GM19099 (cell line): ENCODE measurements around the gene CNTNAP2.

Source experiments
- POLR2A ChIP-seq: IDR thresholded peaks from 3 replicates; pipeline ENCODE4 v1.6.1; 2011; ENCODE audit warnings: low read depth; ENCODE audit not compliant: insufficient read length; ENCODE audit errors: extremely low read depth

CNTNAP2 gene

GRCh38 chr7:148155826-148156225 lies 2039.2 kb downstream of the CNTNAP2 start:
- no peak for TF ChIP-seq POLR2A

GRCh38 chr7:148156233-148156632 lies 2039.6 kb downstream of the CNTNAP2 start:
- no peak for TF ChIP-seq POLR2A

- no peak for TF ChIP-seq POLR2A
These were observed 2042.7 kb downstream of the CNTNAP2 start for GRCh38 chr7:148159331-148159730.

DNA sequence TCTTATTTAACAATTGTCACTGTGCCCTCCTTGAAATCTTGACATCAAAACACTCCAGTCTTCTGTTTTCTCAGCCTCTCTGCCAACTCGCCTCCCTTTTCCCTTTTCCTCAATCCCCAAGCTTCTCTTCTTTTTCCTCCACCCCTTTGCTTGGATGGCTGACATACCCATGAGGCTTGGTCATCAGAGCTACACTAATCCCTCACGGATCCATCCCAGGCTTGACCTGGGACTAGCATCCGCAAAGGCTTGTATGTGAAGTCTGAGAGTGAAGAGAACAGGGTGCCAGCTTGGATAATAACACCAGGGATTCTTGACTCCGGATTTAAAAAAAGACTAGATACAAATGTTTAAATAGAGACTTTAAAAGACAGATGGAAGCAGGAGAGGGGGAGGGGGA lies 2045.2 kb downstream of the CNTNAP2 start:
- TF ChIP-seq POLR2A: no peak

GRCh38 chr7:148162808-148163207 lies 2046.2 kb downstream of the CNTNAP2 start:
- no peak for TF ChIP-seq POLR2A

DNA sequence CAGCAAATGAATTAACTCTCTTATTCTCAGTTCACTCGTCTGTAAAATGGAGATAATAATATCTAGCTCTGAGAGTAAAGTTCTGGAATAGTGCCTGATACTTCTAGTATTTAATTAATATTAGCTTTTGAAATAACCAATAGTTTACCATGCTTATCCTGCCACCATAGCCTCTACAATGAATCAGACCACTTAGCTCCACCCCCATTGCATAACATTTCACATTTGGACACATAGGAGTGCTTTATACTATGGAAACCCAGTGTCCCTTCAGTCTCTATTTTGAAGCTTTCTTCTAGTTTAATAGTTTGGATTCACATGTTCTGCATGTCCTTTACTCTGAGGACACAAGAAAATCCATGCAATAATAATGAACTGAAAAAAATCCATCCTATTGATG lies 2046.6 kb downstream of the CNTNAP2 start:
- TF ChIP-seq POLR2A: no peak

DNA sequence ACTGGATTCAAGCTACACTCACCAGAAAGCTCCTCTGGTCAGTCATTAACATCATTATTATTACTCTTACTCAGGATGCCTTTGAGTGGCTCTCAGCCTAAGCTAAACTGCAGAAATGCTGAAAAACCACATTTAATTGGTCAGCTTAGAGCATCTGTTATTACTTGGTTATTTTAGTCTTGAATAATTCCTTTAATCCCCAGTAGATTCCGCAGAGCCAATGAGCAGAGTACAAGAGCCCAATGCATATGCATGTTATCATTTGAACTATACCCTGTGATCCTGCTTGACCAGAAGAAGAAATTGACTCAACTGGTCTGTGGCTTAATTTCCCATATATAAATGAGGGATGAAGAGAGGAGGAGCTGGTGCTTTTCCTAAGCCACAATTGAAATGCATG lies 2056.3 kb downstream of the CNTNAP2 start:
- TF ChIP-seq POLR2A: no peak

DNA sequence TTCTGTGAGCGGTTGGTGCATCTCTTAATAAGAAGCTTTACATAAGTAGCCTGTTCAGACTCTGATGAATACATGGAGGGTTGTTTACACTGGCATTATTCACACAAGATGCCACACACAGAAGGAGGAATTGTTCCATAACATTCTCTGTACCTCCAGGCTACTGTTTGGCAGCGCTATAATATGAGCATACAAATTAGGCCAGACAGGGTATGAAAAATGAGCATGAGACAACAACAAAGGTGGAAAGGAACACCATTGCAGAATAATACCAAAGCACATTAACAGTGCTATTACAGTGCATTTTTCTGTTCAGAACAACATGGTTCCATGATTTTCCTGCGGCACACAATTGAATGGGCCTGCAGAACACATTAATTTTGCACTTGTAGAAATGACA lies 2056.8 kb downstream of the CNTNAP2 start:
- no peak for TF ChIP-seq POLR2A

- no peak for TF ChIP-seq POLR2A
These were observed 2057.8 kb downstream of the CNTNAP2 start for GRCh38 chr7:148174376-148174775.

GRCh38 chr7:148175512-148175911 lies 2058.9 kb downstream of the CNTNAP2 start:
- no peak for TF ChIP-seq POLR2A

GRCh38 chr7:148177972-148178371 lies 2061.4 kb downstream of the CNTNAP2 start:
- no peak for TF ChIP-seq POLR2A

GRCh38 chr7:148180075-148180474 lies 2063.5 kb downstream of the CNTNAP2 start:
- TF ChIP-seq POLR2A: no peak

GRCh38 chr7:148182264-148182663 lies 2065.7 kb downstream of the CNTNAP2 start:
- TF ChIP-seq POLR2A: no peak

GRCh38 chr7:148185041-148185440 lies 2068.4 kb downstream of the CNTNAP2 start:
- no peak for TF ChIP-seq POLR2A

DNA sequence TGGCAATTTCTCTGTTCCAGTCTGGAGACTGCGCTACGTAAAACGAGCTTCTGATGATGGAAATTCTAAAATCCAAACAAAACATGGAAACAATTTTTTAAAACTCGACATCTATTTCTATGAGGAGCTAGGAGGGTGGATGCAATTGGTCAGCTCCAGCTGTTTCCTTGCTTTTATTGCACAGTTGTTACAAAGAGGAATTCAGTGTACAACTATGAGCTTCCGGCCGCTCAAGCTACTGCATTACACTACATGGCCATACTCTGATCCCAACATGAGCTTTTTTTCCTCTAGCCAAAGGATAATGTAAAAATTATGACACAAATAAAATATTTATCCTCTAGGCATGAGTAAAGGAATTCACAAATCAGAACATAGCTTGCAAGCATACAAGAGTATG lies 2070.9 kb downstream of the CNTNAP2 start:
- no peak for TF ChIP-seq POLR2A

- no peak for TF ChIP-seq POLR2A
These were observed 2074.9 kb downstream of the CNTNAP2 start for GRCh38 chr7:148191391-148192065.

DNA sequence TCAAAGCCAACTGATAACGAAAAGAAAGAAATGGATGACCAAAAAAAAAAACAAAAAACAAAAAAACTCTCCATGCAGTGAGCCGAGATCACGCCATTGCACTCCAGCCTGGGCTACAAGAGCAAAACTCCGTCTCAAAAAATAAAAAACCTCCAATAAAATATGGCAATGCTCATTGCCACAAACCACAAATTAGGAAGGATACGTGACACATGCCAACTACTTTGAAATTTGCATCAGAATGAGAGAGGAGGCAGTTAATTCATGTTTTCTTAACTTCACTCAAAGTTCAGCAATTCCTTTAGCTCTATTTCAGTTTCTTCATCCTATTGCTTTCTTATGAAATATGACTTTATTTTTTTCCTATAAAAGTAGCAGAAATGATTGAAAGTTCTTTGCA lies 2075.9 kb downstream of the CNTNAP2 start:
- no peak for TF ChIP-seq POLR2A

DNA sequence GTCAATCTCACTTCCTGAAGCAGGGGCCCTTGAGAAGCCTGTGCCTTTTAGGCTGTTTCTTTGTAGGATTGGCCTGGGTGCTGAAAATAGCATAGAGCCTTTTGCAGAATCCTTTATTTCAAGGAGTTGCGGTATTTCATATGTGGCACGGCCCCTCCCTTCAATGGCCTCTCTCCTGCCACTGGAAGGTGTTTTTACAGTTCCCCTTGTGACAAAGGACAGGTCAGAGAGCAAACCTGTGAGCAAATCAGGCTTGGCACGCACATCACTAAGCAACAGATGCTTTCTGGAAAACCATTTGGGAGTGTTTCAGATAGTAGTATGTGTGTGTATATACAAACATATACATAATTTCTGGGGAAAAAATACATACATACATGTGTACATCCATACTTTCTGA lies 2085.4 kb downstream of the CNTNAP2 start:
- TF ChIP-seq POLR2A: no peak

DNA sequence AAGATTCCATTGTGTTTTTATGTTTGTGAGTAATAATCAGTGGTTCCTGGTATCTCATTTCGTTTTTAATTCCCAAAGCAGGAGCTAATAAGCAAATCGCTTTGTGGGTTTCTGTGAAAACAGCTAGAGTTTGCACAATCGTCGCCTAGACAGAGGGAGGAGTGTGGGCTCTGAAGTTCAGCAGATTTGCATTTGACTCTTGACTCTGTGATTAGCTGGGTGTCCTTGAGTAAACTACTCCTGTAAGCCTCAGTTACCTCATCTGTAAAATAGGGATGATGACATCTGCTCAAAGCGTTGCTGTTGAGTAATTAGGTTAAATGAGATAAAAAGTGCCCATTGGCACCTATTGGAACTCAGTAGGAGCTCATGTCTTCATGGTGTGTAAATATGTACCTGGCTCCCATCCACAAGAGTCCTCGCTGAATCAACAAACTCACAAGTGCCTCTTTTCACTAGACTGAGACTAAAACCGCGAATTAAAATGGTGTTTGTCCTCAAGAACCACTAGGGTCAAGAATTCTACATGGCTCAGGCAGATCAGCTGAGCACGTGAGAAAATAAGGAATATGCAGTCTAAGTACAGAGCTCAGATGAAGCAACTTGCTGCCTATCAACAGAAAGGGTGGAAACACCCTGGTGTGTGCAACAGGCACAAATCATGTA lies 2088.2 kb downstream of the CNTNAP2 start:
- TF ChIP-seq POLR2A: no peak
